A673 (cell line): ENCODE results near the gene PKD1.

Experiments
- CTCF ChIP-seq: fragments of 300-800, 200-600 bp; sonication (generic); conservative IDR thresholded peaks from 2 replicates; pipeline ENCODE4 v1.5.1; 2017; ENCODE audit warnings: low read depth, mild to moderate bottlenecking, antibody characterized with exemption, low read length, moderate library complexity, mixed read lengths
- EZH2 ChIP-seq: fragments of 200-600 bp; sonication (generic); IDR thresholded peaks from 2 replicates; pipeline ENCODE4 v1.6.1; 2017; ENCODE audit warnings: borderline replicate concordance, low read depth, mild to moderate bottlenecking, mixed read lengths, antibody characterized with exemption, low read length; ENCODE audit not compliant: poor library complexity, severe bottlenecking

GRCh38 chr16:2066139-2066538 lies 69.6 kb downstream of the PKD1 start:
- TF ChIP-seq CTCF (no peak), EZH2 (no peak)
